ENCODE measurements around the gene RPL32.

The RPL32 gene

DNA sequence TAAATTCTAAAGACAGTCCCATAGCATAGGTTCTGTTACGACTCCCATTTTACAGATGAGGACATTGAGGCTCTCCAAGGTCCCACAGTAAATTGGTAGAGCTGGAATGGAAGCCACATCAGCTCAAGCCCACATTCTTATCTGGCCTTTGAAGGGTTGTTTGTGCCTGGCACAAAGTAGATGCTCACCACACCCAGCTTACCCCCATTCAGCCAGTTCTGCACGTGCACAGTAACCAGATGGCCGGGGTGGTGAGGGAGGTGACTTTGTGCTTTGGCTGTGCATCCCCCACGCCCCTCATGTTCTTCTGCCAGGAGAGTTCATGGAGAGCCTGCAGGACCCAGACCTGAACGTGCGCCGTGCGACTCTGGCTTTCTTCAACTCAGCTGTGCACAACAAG, 16.2 kb downstream of the RPL32 start:
- no peak overlapping the region for H3K4me3 ChIP-seq (ENCODE audit: control insufficient read depth in 1 of 7, extremely low read depth in 1 of 7, insufficient read depth in 4 of 7, low read depth in 2 of 7, low read length in 6 of 7)
- H3K4me1 ChIP-seq (ENCODE audit: control extremely low read depth in 1 of 4, control insufficient read depth in 4 of 4, insufficient read depth in 4 of 4, low read length in 3 of 4): no peaks in the 10 kb centered on the region
- POLR2A ChIA-PET: no interaction called here
- no peak for DNase-seq
- H3K27me3 ChIP-seq (replicated peaks in 2 of 5; ENCODE audit: control insufficient read depth in 4 of 5, insufficient read depth in 5 of 5, low read length in 4 of 5): no peaks in the 10 kb centered on the region
- no peak overlapping the region for H3K27ac ChIP-seq (ENCODE audit: insufficient read depth in 1 of 2, low read depth in 1 of 2, low read length in 2 of 2, poor library complexity in 1 of 2, severe bottlenecking in 2 of 2)
- WGBS (ENCODE audit: insufficient coverage): 97% methylated on average over 8 of the region's 8 CpGs
- CTCF ChIA-PET: interaction anchor here (1.0 to 1.6 kb wide), 3 partner anchors 11 to 66 kb away, joined by 3 to 10 read pairs (median 7); partner anchors contain the start of gene RPL32
- H3K9me3 ChIP-seq (ENCODE audit: control extremely low read depth in 1 of 5, control insufficient read depth in 4 of 5, insufficient read depth in 2 of 5, low read depth in 1 of 5, low read length in 4 of 5): no peaks in the 10 kb centered on the region
- peaks cover 0 to 4% (median 0%) of the 10 kb centered on the region in 4 experiments for H3K36me3 ChIP-seq (ENCODE audit: control insufficient read depth in 4 of 4, insufficient read depth in 4 of 4, low read length in 3 of 4)

DNA sequence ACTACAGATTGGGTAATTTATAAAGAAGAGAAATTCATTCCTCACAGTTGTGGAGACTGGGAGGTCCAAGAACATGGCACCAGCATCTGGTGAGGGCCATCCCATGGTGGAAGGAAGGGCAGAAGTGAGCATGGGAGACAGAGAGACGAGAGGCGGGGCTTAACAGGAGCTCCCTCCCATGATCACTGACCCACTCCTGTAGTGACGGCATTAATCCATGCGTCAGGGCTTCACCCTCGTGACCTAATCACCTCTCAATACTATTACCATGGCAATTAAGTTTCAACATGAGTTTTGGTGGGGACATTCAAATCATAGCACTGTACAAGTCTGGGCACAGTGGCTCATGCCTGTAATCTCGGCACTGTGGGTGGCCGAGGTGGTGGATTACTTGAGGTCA, 17.1 kb downstream of the RPL32 start:
- POLR2A ChIA-PET: no interaction called here
- Histone ChIP-seq H3K9me3 (ENCODE audit: control extremely low read depth in 1 of 5, control insufficient read depth in 4 of 5, insufficient read depth in 2 of 5, low read depth in 1 of 5, low read length in 4 of 5) (no peaks in the 10 kb centered on the region), H3K4me1 (ENCODE audit: control extremely low read depth in 1 of 4, control insufficient read depth in 4 of 4, insufficient read depth in 4 of 4, low read length in 3 of 4) (no peaks in the 10 kb centered on the region), H3K36me3 (ENCODE audit: control insufficient read depth in 4 of 4, insufficient read depth in 4 of 4, low read length in 3 of 4) (no peaks in the 10 kb centered on the region), H3K27me3 (replicated peaks in 2 of 5; ENCODE audit: control insufficient read depth in 4 of 5, insufficient read depth in 5 of 5, low read length in 4 of 5) (no peaks in the 10 kb centered on the region), H3K4me3 (ENCODE audit: control insufficient read depth in 1 of 7, extremely low read depth in 1 of 7, insufficient read depth in 4 of 7, low read depth in 2 of 7, low read length in 6 of 7) (no peak overlapping the region), H3K27ac (ENCODE audit: insufficient read depth in 1 of 2, low read depth in 1 of 2, low read length in 2 of 2, poor library complexity in 1 of 2, severe bottlenecking in 2 of 2) (no peak overlapping the region)
- 100% methylated on average over 2 of the region's 7 CpGs for WGBS (ENCODE audit: insufficient coverage)
- no peak for DNase-seq
- CTCF ChIA-PET: interaction anchor here (1.6 kb wide), 1 partner anchor 67 kb away, joined by 7 read pairs; no protein-coding TSS in a partner anchor

DNA sequence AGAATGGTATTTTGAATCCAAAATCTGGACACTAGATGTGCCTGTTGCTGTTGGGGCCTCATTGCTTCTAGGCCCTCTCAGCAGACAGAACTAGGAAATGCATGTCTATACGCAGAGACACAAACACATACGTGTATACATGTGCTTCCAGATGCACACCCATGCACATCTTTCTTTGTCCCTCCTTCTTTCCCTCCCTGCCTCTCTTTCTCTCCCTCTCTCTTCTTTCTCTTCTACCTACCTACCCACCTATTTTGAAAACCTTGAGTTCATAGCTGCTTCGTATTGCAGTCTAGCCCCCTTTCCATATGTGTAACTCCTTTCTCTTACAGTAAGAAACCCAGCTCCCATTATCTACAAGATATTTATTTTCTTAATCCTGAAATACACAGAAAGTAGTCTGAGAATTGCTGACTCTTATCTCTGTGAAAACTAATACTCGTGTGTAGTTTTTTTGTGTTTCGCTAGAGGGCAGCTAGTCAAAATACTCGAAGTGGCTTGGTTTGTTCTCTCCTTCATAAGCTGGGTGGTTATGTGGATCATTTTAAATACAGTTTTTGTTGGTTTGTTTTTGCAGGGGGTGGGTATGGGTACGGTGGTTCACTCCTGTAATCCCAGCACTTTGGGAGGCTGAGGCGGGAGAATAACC, 18.5 kb downstream of the RPL32 start:
- H3K4me3 ChIP-seq (ENCODE audit: control insufficient read depth in 1 of 7, extremely low read depth in 1 of 7, insufficient read depth in 4 of 7, low read depth in 2 of 7, low read length in 6 of 7): no peak overlapping the region
- POLR2A ChIA-PET: interaction anchor here (0.6 to 1.0 kb wide), 3 partner anchors 15 to 128 kb away, joined by 3 to 4 read pairs (median 3); no protein-coding TSS in a partner anchor

DNA sequence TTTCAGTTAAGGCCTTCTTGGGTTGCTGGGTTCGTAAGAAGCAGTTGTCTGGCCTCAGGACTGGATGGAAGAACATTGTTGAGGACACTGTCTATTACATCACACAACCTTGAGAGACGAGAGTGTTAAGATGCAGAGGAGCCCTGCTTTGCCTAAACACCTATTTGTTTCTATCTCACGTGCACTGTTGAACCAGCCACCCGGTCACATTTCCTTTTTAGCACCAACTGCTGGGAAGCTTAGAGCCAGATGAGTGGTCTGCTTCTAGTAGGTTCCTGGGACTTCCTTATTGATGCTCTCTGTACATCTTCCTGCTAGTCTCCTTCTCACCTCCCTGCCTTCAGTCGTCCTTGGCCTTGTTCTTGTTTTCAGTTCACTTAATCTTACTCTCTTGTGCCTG, 22.6 kb downstream of the RPL32 start:
- no peak overlapping the region for H3K4me3 ChIP-seq (ENCODE audit: control insufficient read depth in 1 of 7, extremely low read depth in 1 of 7, insufficient read depth in 4 of 7, low read depth in 2 of 7, low read length in 6 of 7)
- H3K27me3 ChIP-seq (replicated peaks in 2 of 5; ENCODE audit: control insufficient read depth in 4 of 5, insufficient read depth in 5 of 5, low read length in 4 of 5): no peaks in the 10 kb centered on the region
- WGBS (ENCODE audit: insufficient coverage): 84% methylated on average over 5 of the region's 5 CpGs
- H3K36me3 ChIP-seq (ENCODE audit: control insufficient read depth in 4 of 4, insufficient read depth in 4 of 4, low read length in 3 of 4): peaks cover 0 to 3% (median 0%) of the 10 kb centered on the region in 4 experiments
- no peak for DNase-seq
- POLR2A ChIA-PET: interaction anchor here (0.6 kb wide), 1 partner anchor 9 kb away, joined by 3 read pairs; no protein-coding TSS in a partner anchor
- peaks cover 0 to 13% (median 13%) of the 10 kb centered on the region in 4 experiments for H3K4me1 ChIP-seq (ENCODE audit: control extremely low read depth in 1 of 4, control insufficient read depth in 4 of 4, insufficient read depth in 4 of 4, low read length in 3 of 4)
- CTCF ChIA-PET: interaction anchor here (0.9 to 4.7 kb wide), 5 partner anchors 10 to 73 kb away, joined by 3 to 19 read pairs (median 11); partner anchors contain the start of gene RPL32
- H3K27ac ChIP-seq (ENCODE audit: insufficient read depth in 1 of 2, low read depth in 1 of 2, low read length in 2 of 2, poor library complexity in 1 of 2, severe bottlenecking in 2 of 2): no peak overlapping the region
- no peaks in the 10 kb centered on the region for H3K9me3 ChIP-seq (ENCODE audit: control extremely low read depth in 1 of 5, control insufficient read depth in 4 of 5, insufficient read depth in 2 of 5, low read depth in 1 of 5, low read length in 4 of 5)

More for the DNA sequence above, 18.5 kb downstream of the RPL32 start:
- peak in 2 of 3 donors; percentile 43 to 57 for DNase-seq
- H3K36me3 ChIP-seq (ENCODE audit: control insufficient read depth in 4 of 4, insufficient read depth in 4 of 4, low read length in 3 of 4): no peaks in the 10 kb centered on the region
- CTCF ChIA-PET: interaction anchor here (1.1 to 1.4 kb wide), 3 partner anchors 8 to 69 kb away, joined by 4 to 6 read pairs (median 4); no protein-coding TSS in a partner anchor
- no peaks in the 10 kb centered on the region for H3K27me3 ChIP-seq (replicated peaks in 2 of 5; ENCODE audit: control insufficient read depth in 4 of 5, insufficient read depth in 5 of 5, low read length in 4 of 5)
- H3K4me1 ChIP-seq (ENCODE audit: control extremely low read depth in 1 of 4, control insufficient read depth in 4 of 4, insufficient read depth in 4 of 4, low read length in 3 of 4): peaks cover 0 to under 1% (median 0%) of the 10 kb centered on the region in 4 experiments
- H3K9me3 ChIP-seq (ENCODE audit: control extremely low read depth in 1 of 5, control insufficient read depth in 4 of 5, insufficient read depth in 2 of 5, low read depth in 1 of 5, low read length in 4 of 5): no peaks in the 10 kb centered on the region
- 60% methylated on average over 6 of the region's 8 CpGs for WGBS (ENCODE audit: insufficient coverage)
- no peak overlapping the region for H3K27ac ChIP-seq (ENCODE audit: insufficient read depth in 1 of 2, low read depth in 1 of 2, low read length in 2 of 2, poor library complexity in 1 of 2, severe bottlenecking in 2 of 2)

DNA sequence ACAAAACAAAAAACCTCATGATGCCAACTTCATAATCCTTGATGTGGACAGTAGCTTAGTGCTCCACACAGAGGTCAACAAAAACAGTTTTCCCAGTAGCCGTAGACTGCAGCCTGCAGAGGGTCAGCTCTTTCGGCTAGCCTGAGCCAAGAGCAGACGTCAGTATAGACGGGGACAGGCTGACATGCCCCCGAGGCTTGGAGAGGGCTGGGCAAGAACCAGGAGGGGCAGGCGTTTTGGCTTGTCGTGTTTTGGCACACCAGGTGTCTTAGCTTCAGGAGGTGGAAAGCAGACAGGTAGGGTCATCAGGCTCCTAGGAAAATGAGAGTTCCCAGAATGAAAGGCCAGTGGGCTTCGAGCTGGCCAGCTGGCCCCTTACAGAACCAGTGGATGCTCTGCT, 23.1 kb downstream of the RPL32 start:
- 99% methylated on average over 8 of the region's 8 CpGs for WGBS (ENCODE audit: insufficient coverage)
- no peak overlapping the region for H3K4me3 ChIP-seq (ENCODE audit: control insufficient read depth in 1 of 7, extremely low read depth in 1 of 7, insufficient read depth in 4 of 7, low read depth in 2 of 7, low read length in 6 of 7)
- no peak for DNase-seq
- no peaks in the 10 kb centered on the region for H3K27me3 ChIP-seq (replicated peaks in 2 of 5; ENCODE audit: control insufficient read depth in 4 of 5, insufficient read depth in 5 of 5, low read length in 4 of 5)
- POLR2A ChIA-PET: interaction anchor here (0.5 to 0.6 kb wide), 2 partner anchors 8 to 172 kb away, joined by 3 read pairs; no protein-coding TSS in a partner anchor
- H3K27ac ChIP-seq (ENCODE audit: insufficient read depth in 1 of 2, low read depth in 1 of 2, low read length in 2 of 2, poor library complexity in 1 of 2, severe bottlenecking in 2 of 2): no peak overlapping the region
- H3K4me1 ChIP-seq (ENCODE audit: control extremely low read depth in 1 of 4, control insufficient read depth in 4 of 4, insufficient read depth in 4 of 4, low read length in 3 of 4): peaks cover 0 to 13% (median 13%) of the 10 kb centered on the region in 4 experiments
- CTCF ChIA-PET: interaction anchor here (0.8 to 4.7 kb wide), 6 partner anchors 9 to 73 kb away, joined by 3 to 19 read pairs (median 8); partner anchors contain the start of genes CAND2 and RPL32
- peaks cover 0 to 3% (median 0%) of the 10 kb centered on the region in 4 experiments for H3K36me3 ChIP-seq (ENCODE audit: control insufficient read depth in 4 of 4, insufficient read depth in 4 of 4, low read length in 3 of 4)
- no peaks in the 10 kb centered on the region for H3K9me3 ChIP-seq (ENCODE audit: control extremely low read depth in 1 of 5, control insufficient read depth in 4 of 5, insufficient read depth in 2 of 5, low read depth in 1 of 5, low read length in 4 of 5)

DNA sequence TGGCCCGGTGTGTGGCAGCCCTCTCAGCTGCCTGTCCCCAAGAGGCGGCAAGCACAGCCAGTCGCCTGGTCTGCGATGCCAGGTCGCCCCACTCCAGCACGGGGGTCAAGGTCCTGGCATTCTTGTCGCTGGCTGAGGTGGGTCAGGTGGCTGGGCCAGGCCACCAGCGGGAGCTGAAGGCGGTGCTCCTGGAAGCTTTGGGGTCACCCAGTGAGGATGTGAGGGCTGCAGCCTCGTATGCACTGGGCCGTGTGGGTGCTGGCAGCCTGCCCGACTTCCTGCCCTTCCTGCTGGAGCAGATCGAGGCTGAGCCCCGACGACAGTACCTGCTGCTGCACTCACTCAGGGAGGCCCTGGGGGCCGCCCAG, 24.0 kb downstream of the RPL32 start:
- Histone ChIP-seq H3K36me3 (ENCODE audit: control insufficient read depth in 4 of 4, insufficient read depth in 4 of 4, low read length in 3 of 4) (peaks cover 0 to 3% (median 0%) of the 10 kb centered on the region in 4 experiments), H3K27me3 (replicated peaks in 2 of 5; ENCODE audit: control insufficient read depth in 4 of 5, insufficient read depth in 5 of 5, low read length in 4 of 5) (no peaks in the 10 kb centered on the region), H3K4me1 (ENCODE audit: control extremely low read depth in 1 of 4, control insufficient read depth in 4 of 4, insufficient read depth in 4 of 4, low read length in 3 of 4) (peaks cover 0 to 13% (median 13%) of the 10 kb centered on the region in 4 experiments), H3K9me3 (ENCODE audit: control extremely low read depth in 1 of 5, control insufficient read depth in 4 of 5, insufficient read depth in 2 of 5, low read depth in 1 of 5, low read length in 4 of 5) (no peaks in the 10 kb centered on the region), H3K4me3 (ENCODE audit: control insufficient read depth in 1 of 7, extremely low read depth in 1 of 7, insufficient read depth in 4 of 7, low read depth in 2 of 7, low read length in 6 of 7) (peak overlapping the region in 2 of 7 experiments; percentile 11 to 13), H3K27ac (ENCODE audit: insufficient read depth in 1 of 2, low read depth in 1 of 2, low read length in 2 of 2, poor library complexity in 1 of 2, severe bottlenecking in 2 of 2) (no peak overlapping the region)
- peak in 2 of 3 donors; percentile 79 for DNase-seq
- POLR2A ChIA-PET: interaction anchor here (0.6 to 0.8 kb wide), 2 partner anchors 25 to 59 kb away, joined by 3 read pairs; no protein-coding TSS in a partner anchor
- CTCF ChIA-PET: interaction anchor here (1.5 to 4.7 kb wide), 5 partner anchors 8 to 74 kb away, joined by 3 to 19 read pairs (median 11); partner anchors contain the start of gene RPL32
- 12% methylated on average over 12 of the region's 16 CpGs for WGBS (ENCODE audit: insufficient coverage)
